GM19035 (cell line): Measurements from ENCODE around the gene ACBD6.
A peak's percentile ranks its signal among the peaks of the same experiment; 100 is the strongest.

Experiments used
- ATAC-seq: cut with Tn5 transposase; IDR thresholded peaks from one replicate; pipeline ENCODE4 v1.9.1; 2021; ENCODE audit not compliant: unreplicated experiment

Gene ACBD6

DNA sequence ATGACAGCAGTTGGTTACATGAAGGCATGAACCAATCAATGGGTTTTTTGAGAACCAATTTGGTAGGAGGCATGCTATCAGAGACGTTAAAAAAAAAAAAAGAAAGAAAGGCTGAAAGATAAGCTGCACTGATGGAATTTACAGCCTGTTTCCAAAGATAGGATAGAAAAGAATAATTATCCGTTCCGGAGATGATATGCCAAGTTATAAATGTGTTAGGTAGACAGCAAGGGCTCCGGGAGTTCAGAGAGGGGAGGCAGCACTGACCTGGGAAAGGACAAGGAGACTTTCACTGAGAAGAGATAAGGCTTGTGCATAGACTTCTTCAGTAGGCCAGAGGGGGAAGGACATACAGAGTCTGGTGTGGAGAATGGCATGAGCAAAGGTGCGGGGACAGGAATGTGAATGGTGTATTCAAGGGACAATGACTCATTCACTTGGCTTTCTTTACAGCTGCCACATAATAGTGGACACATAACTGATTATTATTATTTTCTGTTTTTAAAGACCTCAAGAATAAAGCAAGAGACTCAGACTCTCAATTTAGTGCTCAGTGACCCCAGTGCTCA is 24.8 kb upstream of the ACBD6 start:
- no peak for ATAC-seq

DNA sequence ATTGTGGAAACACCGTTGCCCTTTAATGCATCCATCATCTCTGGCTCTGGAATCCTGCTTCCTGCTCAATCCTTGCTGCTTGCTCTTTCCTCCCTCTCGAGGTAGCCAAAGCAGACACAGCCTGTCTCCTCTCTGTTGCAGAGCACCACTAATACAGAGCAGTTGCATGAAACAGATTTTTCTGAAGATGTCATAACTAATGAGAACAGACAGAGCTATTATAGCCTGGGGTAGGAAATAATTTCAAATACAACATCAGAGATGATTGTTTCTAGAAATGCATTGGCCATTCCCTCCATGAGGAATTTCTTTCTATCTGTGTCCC is 23.3 kb upstream of the ACBD6 start:
- no peak for ATAC-seq

DNA sequence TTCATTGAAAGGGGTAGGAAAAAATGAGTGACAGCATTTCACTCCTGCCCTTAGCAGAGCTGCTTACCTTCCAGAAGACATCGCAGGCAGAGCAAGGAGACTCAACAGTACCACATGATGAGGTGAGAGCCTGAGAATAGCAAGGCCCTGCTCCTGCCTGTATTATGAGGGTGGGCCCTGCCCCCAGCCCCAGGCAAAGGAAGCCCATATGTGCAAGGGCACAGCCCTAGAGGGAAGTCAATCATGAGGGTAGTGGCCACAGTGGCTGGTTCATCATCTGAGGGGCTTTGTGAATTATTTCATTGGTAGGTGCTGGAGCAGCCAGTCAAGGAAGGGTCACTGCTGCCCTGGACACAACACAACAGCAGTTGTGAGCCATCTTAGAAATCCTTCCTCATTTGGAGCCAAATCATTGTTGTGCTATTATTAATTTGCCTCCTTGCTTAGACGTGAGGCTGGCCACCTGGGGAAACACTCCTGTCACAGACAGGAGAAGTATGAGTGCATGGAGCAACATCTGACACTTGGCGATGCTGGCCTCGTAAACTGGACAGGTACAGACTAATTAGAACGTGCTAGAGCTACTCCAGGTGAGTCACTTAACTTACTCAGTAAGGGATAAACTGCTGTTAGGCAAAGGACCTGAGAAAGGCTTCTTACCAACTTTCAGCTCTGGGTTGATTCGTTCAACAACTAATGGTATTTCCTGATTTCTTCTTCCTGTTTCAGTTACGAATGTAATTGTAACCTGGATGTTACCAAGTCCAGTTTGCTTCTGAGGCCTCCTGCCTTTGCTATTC is 22.7 kb upstream of the ACBD6 start:
- ATAC-seq = no peak

DNA sequence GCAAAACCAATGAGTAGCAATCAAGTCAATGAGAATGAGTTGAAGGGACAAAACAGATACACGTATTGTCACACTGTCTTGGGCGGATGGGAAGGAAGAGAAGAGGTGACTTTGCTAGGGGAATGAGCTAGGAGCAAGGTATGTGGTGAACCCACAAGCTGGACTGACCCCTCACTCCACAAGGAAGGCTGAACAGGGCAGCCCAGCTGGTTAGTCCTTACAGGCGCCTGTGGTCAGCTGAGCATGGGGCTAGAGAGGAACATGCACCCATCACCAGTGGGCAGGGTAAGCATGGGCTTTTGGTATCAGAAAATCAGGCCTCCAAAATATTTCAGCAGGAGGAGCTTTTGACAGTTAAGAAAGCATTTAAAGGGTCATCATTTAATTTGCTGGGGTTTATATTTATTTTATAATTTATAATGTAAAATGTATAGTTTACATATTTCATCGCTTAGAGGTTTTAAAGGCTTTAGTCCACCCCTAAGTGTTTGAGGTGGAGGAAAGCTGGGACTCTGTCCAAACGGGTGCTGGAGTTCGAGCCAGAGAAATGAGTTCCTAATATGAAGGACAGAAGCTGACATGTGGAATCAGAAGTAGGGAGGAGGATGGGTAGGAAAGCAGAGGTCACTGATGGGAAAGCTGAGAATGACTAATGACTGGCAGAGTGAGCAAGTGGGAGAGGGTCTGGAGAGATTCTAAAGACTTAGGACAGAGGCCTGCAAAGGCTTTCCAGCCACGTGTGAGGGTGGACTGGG is 22.0 kb upstream of the ACBD6 start:
- ATAC-seq = no peak

DNA sequence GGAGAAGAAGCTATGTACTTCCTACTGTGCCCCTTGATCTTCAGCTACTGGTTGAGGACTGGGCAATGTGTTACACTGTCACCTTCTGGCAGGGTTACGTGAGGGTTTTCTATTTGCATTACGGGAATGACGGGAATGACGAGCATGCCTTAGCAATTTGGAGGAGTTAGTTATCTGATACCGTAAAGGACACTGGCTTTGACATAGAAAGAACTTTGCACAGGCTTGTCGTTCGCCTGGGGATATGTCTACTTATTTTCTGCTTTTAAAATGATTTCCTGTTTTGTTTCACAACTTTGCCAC is 19.8 kb upstream of the ACBD6 start:
- ATAC-seq = no peak

DNA sequence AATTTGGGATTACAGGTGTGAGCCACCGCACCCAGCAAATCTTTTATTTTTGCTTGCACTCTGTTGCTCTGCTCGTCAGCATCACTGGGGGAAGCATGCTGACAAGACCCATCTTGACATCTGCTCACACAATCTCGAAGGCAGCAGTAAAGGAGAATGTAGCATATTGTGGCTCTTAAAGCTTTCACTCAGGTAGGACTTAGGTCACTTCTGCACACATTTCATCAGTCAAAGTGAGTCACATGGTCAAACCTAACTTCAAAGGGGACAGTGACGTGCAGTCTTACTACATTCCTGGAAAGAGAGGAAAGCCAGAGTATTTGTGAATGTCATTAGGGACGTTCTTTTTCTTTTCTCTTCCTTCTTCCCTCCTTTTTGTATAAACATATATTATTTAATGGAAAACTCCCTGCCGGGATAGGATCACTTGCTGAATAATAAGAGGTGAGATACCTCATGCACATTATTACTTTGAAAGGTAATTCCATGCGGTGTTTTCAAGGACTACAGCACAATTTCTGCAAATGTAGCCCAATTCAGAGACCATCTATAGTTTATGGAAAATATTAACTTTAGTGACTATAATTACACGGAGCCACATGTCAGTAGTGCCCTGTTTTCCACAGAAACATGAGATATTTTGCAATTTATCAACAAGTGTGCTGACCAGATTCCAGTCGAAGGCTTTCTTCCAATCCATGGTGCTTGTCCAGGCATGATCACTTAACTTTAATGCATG is 19.3 kb upstream of the ACBD6 start:
- ATAC-seq = no peak

DNA sequence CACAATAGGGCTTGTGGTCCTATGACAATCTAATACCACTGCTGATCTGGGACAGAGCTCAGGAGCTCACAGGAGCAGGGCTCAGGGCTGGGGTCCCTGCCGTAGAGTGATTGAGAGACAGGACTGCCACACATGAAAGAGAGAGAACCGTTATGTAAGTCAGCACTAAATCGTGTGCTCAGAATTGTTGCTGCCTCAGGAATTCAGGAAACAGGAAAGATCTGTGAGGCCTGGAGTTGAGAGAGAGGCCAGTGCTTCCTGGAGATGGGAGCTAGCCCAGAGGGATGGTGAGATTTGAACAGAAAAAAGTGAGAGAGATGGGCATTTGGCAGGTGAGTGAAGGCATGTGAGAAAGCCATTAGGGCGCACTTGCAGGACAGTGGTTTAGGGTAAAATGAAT is 17.5 kb upstream of the ACBD6 start:
- ATAC-seq = no peak

DNA sequence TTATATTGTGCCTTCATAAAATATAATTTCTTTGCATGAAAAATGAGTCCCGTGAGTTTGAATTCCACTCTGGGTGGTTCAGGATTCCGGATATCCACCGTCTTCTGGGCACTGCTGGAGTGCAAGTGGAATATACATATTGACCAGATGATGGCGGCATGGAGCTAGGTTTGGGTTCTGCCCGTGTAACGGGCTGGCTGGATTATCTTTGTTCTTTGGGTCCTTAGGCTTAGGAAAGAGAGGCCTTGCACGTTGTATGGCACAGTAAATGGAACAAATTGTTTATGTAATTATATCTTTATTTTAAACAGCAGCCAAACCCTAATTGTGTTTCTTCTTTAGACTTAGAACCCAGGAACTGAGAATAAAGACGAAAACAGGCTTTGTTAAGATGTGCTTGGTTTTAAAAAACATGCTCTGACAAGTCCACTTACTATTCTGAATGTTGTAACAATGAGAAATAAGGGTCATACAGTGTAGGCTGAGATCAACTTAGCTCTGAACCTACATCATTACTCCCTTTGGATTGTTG is 13.5 kb upstream of the ACBD6 start:
- peak; percentile 97 for ATAC-seq

DNA sequence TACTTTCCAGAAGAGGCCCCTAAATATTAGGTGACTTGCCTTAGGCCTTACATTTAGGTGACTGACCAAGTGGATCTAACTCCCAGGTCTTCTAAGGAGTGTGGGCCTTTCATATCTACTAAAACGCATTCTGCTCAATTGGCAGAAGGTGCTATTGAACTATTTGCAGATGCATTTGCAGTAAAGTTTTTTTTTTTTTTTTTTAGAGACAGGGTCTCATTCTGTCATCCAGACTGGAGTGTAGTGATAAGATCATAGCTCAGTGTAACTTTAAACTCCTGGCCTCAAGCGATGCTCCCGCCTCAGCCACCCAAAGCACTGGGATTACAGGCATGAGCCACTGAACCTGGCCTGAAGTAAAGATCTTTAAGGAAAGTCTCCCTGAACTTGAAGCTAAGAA is 13.0 kb upstream of the ACBD6 start:
- ATAC-seq = no peak

DNA sequence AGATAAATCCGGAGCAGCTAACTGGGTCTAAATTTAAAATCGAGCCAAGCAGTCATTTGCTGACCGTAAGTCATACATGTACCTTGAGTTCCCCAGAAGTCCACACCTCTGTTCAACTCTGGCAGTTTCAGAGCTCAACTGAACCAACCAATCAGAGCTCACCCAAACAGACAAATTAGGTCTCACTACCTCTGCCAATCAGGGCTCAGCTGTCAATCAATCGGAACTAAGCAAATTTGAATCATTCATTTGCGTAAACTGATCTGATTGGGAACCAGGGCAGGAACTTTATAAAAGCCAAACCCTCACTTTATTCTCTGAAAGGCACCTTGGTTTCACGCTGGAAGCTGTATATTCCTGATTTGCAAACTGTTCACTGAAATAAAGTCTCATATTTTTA is 11.2 kb upstream of the ACBD6 start:
- no peak for ATAC-seq

DNA sequence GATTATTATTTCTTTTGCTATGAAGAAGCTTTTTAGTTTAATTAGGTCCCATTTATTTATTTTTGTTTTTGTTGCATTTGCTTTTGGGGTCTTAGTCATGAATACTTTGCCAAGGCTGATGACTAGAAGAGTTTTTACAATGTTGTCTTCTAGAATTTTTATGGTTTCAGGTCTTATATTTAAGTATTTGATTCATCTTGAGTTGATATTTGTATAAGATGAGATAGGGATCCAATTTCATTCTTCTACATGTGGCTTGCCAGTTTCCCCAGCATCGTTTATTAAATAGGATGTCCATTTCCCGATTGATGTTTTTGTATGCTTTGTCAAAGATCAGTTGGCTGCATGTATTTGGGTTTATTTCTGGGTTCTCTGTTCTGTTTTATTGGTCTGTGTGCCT is 8.5 kb upstream of the ACBD6 start:
- ATAC-seq = no peak

DNA sequence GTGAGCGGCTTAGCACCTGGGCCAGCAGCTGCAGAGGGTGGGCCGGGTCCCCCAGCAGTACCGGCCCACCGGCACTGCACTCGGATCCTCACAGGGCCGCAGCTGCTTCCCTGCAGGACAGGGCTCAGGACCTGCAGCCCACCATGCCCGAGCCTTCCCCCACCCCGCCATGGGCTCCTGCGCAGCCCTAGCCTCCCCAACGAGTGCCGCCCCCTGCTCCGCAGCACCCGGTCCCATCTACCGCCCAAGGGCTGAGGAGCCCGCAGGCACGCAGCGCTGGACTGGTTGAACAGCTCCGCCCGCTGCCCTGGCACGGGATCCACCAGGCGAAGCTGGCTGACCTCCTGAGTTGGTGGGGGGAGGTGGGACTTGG is 6.3 kb upstream of the ACBD6 start:
- ATAC-seq = no peak

DNA sequence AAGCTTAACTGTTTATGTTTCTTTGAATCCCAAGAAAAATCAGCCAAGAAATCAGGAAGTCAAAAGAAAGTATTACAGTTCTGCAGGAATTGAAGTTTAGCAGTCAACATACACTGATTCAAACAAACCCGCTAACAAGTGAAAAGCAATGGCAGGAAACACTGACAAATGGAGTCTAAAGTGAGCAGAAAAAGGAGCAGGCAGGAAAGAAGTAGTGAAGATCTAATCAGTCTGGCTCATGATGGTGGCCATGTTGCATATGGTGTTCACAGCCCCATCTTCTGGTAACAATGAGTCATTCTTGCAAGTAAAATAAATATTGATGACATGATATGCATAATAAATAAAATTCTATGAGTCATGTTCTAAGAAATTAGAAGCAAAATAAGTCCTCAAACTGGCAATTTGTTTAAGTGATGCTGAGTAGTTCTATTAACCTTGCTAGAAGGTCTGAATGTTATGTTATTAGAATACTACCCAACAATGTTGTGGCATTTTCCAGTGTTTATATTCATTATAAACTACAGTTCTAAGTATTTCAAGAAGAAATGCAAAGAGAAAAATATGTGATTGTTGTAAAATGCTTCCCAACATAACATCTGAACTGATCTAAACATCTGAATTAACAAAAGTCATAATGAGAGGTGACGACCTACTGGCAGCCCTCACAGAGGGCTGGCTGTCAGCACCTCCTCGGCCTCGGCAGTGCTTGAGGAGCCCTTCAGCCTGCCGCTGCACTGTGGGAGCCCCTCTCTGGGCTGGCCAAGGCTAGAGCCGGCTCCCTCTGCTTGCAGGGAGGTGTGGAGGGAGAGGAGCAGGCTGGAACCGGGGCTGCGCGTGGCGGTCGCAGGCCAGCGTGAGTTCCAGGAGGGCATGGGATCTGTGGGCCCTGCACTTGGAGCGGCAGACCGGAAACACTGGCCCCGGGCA is 5.7 kb upstream of the ACBD6 start:
- ATAC-seq = no peak

DNA sequence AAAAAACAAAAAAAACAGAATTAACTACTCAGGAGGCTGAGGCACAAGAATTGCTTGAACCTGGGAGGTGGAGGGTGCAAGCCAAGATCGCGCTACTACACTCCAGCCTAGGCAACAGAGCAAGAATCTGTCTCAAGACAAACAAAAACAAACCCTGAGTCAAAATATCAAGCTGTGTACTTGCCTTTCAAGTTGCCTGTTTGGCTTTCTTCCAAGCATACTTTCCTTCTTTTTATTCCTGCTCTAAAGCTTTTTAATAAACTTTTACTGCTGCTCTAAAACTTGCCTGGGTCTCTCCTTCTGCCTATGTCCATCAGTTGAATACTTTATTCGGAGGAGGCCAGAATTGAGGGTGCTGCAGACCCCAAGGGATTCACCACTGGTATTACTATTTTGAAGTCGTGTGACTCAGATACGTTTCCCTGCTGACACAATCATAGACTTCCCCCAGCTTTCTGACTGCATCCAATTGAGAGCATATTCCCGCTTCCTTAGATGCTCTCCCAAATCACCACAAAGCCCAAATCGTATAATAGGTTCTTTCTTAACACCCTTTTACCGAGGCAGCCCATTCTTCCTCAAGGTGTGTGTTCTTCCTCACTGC is 3.5 kb upstream of the ACBD6 start:
- no peak for ATAC-seq

DNA sequence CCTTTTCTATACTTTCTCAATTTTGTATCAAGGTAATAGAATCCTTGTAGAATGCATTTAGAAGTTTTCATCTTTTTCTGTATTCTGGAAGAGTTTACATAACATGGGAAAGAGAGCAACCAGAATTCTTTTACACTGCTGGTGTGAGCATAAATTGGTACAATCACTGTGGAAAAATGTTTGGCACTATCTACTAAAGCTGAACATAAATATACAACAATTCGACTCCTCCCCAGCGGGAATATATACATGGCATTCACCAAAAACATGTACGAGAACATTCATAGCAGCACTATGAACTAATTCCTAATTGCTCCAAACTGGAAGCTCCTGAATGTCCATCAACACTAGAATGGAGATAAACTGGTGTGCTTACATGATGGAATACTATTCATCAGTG is 1.8 kb upstream of the ACBD6 start:
- ATAC-seq = no peak

DNA sequence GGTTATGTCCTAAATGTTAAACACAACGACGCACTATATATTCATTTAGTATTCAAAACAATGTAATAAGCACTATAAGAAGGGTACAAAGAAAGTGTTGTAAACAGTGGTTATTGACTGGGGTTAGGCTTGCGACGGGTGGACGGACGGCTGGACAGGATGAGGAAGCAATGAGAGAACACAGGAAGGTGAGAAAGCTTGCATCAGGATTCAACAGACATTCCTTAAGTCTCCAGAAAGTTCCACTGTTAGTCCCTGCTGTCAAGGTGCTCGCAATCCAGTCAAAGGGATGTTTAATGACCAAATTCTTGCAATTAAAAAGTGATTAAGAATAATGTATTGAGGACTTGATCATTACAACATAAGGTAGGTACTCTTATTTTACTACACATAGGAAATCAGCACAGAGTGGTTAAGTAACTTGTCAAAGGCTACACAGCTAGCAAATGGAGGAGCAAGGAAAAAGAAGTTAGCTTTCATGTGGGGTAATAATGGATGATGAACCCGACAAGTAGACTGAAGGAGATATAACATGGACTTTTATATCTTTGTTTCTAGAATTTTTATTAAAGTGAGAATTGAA is 994 bp upstream of the ACBD6 start:
- no peak for ATAC-seq

DNA sequence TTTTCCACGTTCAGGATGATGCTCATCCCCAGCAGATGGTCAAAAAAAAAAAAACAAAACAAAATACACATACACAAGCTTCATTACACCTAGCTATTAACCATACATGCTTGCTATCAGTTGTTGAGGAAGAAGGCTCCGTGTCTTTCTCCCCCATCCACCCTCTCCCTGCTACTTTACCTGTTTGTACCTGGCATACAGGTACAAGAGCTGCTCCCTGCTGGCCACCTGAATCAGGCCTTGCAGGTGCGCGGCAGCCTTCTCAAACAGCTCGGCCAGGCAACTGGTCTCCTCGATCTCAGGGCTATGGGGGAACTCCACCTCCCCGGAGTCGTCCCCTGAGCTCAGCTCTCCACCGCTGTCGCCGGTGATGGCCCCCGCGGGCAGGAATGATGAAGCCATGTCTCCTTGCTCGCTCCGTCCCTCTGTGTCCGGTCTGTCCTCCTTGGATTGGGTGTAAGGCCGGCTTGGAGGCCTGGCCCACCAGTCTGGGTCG is 464 bp downstream of the ACBD6 start:
- peak; percentile 38 for ATAC-seq

DNA sequence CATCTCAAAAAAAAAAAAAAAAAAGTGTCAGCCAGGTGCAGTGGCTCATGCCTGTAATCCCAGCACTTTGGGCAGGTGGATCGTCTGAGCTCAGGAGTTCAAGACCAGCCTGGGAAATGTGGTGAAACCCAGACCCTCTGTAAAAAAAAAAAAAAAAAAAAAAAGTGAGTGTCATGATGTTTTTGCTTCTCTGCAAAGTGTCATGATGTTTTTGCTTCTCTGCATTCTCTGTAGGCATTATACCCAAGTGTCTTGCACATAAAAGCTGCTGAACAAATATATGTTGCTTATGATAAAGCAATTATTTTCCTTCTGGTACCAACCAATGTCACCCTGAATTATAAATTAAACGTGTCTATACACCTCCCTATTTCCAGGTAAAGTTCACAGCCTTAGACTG is 1.7 kb downstream of the ACBD6 start:
- ATAC-seq = no peak

DNA sequence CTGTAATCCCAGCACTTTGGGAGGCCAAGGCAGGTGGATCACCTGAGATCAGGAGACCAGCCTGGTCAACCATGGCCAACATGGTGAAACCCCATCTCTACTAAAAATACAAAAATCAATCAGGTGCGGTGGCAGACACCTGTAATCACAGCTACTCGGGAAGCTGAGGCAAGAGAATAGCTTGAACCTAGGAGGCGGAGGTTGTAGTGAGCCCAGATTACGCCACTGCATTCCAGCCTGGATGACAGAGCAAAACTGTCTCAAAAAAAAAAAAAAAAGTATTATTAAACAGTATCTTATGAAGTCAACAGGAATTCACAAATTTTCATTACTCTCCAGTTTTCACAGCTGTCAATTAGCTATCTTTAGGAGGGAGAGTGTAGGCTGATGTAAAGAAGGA is 3.8 kb downstream of the ACBD6 start:
- ATAC-seq = no peak

DNA sequence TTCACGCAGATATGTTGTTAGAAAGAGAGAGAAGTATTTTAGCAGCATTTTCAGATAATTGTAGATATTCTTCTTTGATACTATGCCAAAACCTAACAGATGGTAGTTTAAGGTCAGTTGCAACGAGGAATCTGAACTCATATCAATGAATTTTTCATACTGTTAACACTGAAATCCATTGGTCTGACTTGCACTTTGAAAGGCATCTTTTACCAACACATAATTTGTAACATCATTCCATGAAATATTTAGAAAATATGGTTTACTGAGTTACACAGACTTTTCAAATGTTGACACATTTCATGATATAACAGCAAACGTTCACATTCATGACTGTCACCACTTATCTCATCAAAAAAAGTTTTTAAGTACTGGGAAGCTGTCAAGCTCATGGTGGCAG is 4.6 kb downstream of the ACBD6 start:
- ATAC-seq = no peak
